ENCODE results near the gene LRRC23.

GRCh38 chr12:6947615-6948014, 43.0 kb downstream of the LRRC23 start:
- TF ChIP-seq CTCF (IDR thresholded peaks at IDR 0.05): no peak
- no peak for TF ChIP-seq POLR2A (IDR thresholded peaks at IDR 0.05)
- no peak for TF ChIP-seq EP300 (IDR thresholded peaks at IDR 0.05)

Data from tibial nerve (tissue), 4 donors.